ENCODE measurements around the gene PXYLP1. TPM values are rescaled to one million over a fixed set of nuclear protein-coding genes. Genes with fewer than 3 reads are reported as not detected.
"Not testable (repeated sequence)": the region's sequence is repeated elsewhere in the genome, so short reads cannot be mapped to it uniquely, and the experiment has no call there.

The PXYLP1 gene
- polyA plus RNA-seq, 3 donors: 4.1 to 10.9 (median 5.8) TPM

GRCh38 chr3:141203866-141204265 lies 27.8 kb upstream of the PXYLP1 start:
- no peaks in the 10 kb centered on the region for H3K36me3 ChIP-seq (replicated peaks in 1 of 2; ENCODE audit: control insufficient read depth in 1 of 2, insufficient read depth in 2 of 2, low read length in 2 of 2)
- no peaks in the 10 kb centered on the region for H3K36me3 Mint-ChIP-seq
- H3K9ac ChIP-seq (ENCODE audit: insufficient read depth, low read length, poor library complexity, severe bottlenecking): no peak overlapping the region
- H3K4me3 ChIP-seq (replicated peaks in 1 of 3; ENCODE audit: low read depth in 2 of 3, low read length in 3 of 3): no peak overlapping the region
- no peaks in the 10 kb centered on the region for H3K4me1 Mint-ChIP-seq
- no peak overlapping the region for H3K27ac Mint-ChIP-seq
- no peaks in the 10 kb centered on the region for H3K27me3 ChIP-seq (ENCODE audit: control insufficient read depth in 2 of 2, insufficient read depth in 2 of 2, low read length in 2 of 2)
- no peaks in the 10 kb centered on the region for H4K20me1 ChIP-seq (ENCODE audit: insufficient read depth, low read length)
- no peak overlapping the region for H3K4me2 ChIP-seq (replicated peaks; ENCODE audit: extremely low read depth, low read length, poor library complexity, severe bottlenecking)
- H2AFZ ChIP-seq (ENCODE audit: insufficient read depth, low read depth, low read length, poor library complexity, severe bottlenecking): no peak overlapping the region
- H3K9me3 ChIP-seq (replicated peaks in 1 of 2; ENCODE audit: control insufficient read depth in 1 of 2, insufficient read depth in 1 of 2, low read length in 2 of 2): no peaks in the 10 kb centered on the region
- intact Hi-C loops (cut with micrococcal nuclease): no loop called here
- no peak overlapping the region for H3K27ac ChIP-seq (ENCODE audit: low read depth in 1 of 2, low read length in 2 of 2)
- no peak for TF ChIP-seq CTCF (IDR thresholded peaks at IDR 0.05)
- no peaks in the 10 kb centered on the region for H3K4me1 ChIP-seq (ENCODE audit: control insufficient read depth in 1 of 2, insufficient read depth in 2 of 2, low read length in 2 of 2)
- peaks cover 2 to 8% (median 6%) of the 10 kb centered on the region in 3 donors for H3K27me3 Mint-ChIP-seq (ENCODE audit: low read depth in 3 of 3)
- H3K4me3 Mint-ChIP-seq: no peak overlapping the region
- H3K79me2 ChIP-seq (ENCODE audit: insufficient read depth, low read length): no peaks in the 10 kb centered on the region
- DNase-seq: no peak
- no CpG with 5 or more reads among the region's 4 CpGs for WGBS (ENCODE audit: insufficient coverage)
- H3K9me3 Mint-ChIP-seq: peaks cover 0 to 2% (median 0%) of the 10 kb centered on the region in 7 donors

GRCh38 chr3:141204343-141204742 lies 27.3 kb upstream of the PXYLP1 start:
- 100% methylated on average over 1 of the region's 4 CpGs for WGBS (ENCODE audit: insufficient coverage)
- H3K4me3 ChIP-seq (replicated peaks in 1 of 3; ENCODE audit: low read depth in 2 of 3, low read length in 3 of 3): no peak overlapping the region
- no peaks in the 10 kb centered on the region for H3K36me3 Mint-ChIP-seq
- H2AFZ ChIP-seq (ENCODE audit: insufficient read depth, low read depth, low read length, poor library complexity, severe bottlenecking): no peak overlapping the region
- H3K27ac Mint-ChIP-seq: no peak overlapping the region
- no peak for TF ChIP-seq CTCF (IDR thresholded peaks at IDR 0.05)
- no peaks in the 10 kb centered on the region for H3K36me3 ChIP-seq (replicated peaks in 1 of 2; ENCODE audit: control insufficient read depth in 1 of 2, insufficient read depth in 2 of 2, low read length in 2 of 2)
- H3K4me1 Mint-ChIP-seq: no peaks in the 10 kb centered on the region
- no peak overlapping the region for H3K9ac ChIP-seq (ENCODE audit: insufficient read depth, low read length, poor library complexity, severe bottlenecking)
- intact Hi-C loops (cut with micrococcal nuclease): no loop called here
- peaks cover 0 to 2% (median 0%) of the 10 kb centered on the region in 7 donors for H3K9me3 Mint-ChIP-seq
- no peaks in the 10 kb centered on the region for H3K27me3 ChIP-seq (ENCODE audit: control insufficient read depth in 2 of 2, insufficient read depth in 2 of 2, low read length in 2 of 2)
- H4K20me1 ChIP-seq (ENCODE audit: insufficient read depth, low read length): no peaks in the 10 kb centered on the region
- H3K4me1 ChIP-seq (ENCODE audit: control insufficient read depth in 1 of 2, insufficient read depth in 2 of 2, low read length in 2 of 2): no peaks in the 10 kb centered on the region
- H3K27me3 Mint-ChIP-seq (ENCODE audit: low read depth in 3 of 3): peaks cover 2 to 8% (median 6%) of the 10 kb centered on the region in 3 donors
- DNase-seq: no peak
- no peak overlapping the region for H3K27ac ChIP-seq (ENCODE audit: low read depth in 1 of 2, low read length in 2 of 2)
- H3K4me2 ChIP-seq (replicated peaks; ENCODE audit: extremely low read depth, low read length, poor library complexity, severe bottlenecking): no peak overlapping the region
- no peak overlapping the region for H3K4me3 Mint-ChIP-seq
- H3K9me3 ChIP-seq (replicated peaks in 1 of 2; ENCODE audit: control insufficient read depth in 1 of 2, insufficient read depth in 1 of 2, low read length in 2 of 2): no peaks in the 10 kb centered on the region
- H3K79me2 ChIP-seq (ENCODE audit: insufficient read depth, low read length): no peaks in the 10 kb centered on the region

DNA sequence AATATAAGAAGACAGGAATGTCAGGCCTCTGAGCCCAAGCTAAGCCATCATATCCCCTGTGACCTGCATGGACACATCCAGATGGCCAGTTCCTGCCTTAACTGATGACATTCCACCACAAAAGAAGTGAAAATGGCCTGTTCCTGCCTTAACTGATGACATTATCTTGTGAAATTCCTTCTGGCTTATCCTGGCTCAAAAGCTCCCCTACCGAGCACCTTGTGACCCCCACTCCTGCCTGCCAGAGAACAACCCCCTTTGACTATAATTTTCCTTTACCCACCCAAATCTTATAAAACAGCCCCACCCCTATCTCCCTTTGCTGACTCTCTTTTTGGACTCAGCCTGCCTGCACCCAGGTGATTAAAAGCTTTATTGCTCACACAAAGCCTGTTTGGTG lies 20.3 kb upstream of the PXYLP1 start:
- H3K4me2 ChIP-seq (replicated peaks; ENCODE audit: extremely low read depth, low read length, poor library complexity, severe bottlenecking); H3K36me3 ChIP-seq (replicated peaks in 1 of 2; ENCODE audit: control insufficient read depth in 1 of 2, insufficient read depth in 2 of 2, low read length in 2 of 2); H3K36me3 Mint-ChIP-seq; DNase-seq; H3K79me2 ChIP-seq (ENCODE audit: insufficient read depth, low read length); H4K20me1 ChIP-seq (ENCODE audit: insufficient read depth, low read length); intact Hi-C loops (cut with micrococcal nuclease); H3K9me3 ChIP-seq (replicated peaks in 1 of 2; ENCODE audit: control insufficient read depth in 1 of 2, insufficient read depth in 1 of 2, low read length in 2 of 2); H3K4me1 ChIP-seq (ENCODE audit: control insufficient read depth in 1 of 2, insufficient read depth in 2 of 2, low read length in 2 of 2); H3K4me3 Mint-ChIP-seq; H3K4me3 ChIP-seq (replicated peaks in 1 of 3; ENCODE audit: low read depth in 2 of 3, low read length in 3 of 3); H3K27ac ChIP-seq (ENCODE audit: low read depth in 1 of 2, low read length in 2 of 2); H3K27me3 ChIP-seq (ENCODE audit: control insufficient read depth in 2 of 2, insufficient read depth in 2 of 2, low read length in 2 of 2); H3K27ac Mint-ChIP-seq; H3K4me1 Mint-ChIP-seq; H3K9ac ChIP-seq (ENCODE audit: insufficient read depth, low read length, poor library complexity, severe bottlenecking); H2AFZ ChIP-seq (ENCODE audit: insufficient read depth, low read depth, low read length, poor library complexity, severe bottlenecking); H3K27me3 Mint-ChIP-seq (ENCODE audit: low read depth in 3 of 3): not testable (repeated sequence)
- no CpG with 5 or more reads among the region's 1 CpG for WGBS (ENCODE audit: insufficient coverage)
- peaks cover 4 to 14% (median 8%) of the 10 kb centered on the region in 7 donors for H3K9me3 Mint-ChIP-seq
